ENCODE data around the gene VPREB3.
"Not testable (repeated sequence)": the region's sequence is repeated elsewhere in the genome, so short reads cannot be mapped to it uniquely, and the experiment has no call there.

VPREB3 gene

DNA sequence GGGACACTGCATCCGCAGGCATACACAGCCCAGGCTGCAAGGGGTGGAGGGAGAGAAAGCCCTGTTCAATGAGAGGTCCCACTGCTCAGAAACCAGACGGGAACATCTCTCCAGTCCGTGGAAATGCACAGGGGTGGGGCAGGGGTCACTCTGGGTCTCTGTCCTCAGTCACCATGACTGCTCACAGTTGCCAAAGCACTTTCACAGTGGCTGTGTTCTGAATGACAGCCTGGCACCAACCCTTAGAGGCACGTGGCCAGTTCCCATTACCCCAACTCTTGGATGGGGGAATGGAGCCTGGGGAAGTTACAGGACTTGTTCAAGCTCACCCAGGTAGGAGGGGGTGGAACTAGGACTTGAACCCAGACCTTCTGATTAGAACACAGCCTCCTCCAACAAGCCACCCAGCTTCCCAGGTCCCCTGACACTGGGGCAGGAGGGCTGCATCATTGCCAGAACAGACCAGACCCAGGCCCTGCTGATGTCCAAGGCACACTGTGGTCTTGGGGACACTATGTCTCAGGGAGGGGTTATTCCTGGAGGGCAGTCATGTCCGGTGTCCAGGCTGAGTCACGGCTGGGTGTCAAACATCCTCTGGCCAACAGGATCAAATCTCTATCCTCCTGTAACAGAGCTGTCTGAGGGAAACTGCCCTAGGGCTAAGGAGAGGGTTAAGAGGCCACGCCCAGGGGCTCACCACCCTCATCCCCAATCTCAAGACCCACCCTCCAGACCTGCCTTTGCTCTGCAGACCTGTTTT lies 11.5 kb downstream of the VPREB3 start:
- no peak for DNase-seq (ENCODE audit: low read depth, low spot score)

DNA sequence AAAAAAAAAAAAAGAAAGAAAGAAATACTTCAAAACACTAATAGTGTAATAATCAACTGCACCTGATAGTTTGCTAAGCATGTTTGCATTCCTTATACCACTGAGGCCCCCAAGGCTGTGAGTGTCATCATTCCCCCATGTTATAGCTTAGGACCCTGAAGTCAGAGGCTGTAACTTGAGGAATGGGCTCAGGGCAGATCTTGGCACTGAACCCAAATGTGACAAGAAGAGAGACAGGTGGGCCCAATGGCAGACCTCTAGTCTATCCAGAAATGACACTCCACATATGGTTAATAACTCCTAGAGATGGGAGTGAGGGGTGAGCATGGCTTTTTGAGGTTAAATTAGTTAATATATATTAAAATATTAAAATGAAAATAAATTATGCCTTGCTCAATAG lies 16.5 kb downstream of the VPREB3 start:
- DNase-seq (ENCODE audit: low read depth, low spot score), result no peak

DNA sequence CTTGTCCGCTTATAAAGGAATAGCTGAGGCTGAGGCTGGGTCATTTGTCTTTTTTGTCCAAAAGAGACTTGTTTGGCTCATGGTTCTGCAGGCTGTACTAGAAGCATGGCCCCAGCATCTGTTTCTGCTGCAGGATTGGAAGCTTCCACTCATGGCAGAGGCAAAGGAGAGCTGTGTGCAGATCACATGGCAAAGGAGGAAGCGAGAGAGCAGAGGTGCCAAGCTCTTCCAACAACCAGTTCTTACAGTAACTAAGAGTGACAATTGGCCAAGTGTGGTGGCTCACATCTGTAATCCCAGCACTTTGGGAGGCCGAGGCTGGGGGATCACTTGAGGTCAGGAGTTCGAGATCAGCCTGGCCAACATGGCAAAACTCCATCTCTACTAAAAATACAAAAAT lies 26.1 kb downstream of the VPREB3 start:
- not testable (repeated sequence) for DNase-seq (ENCODE audit: low read depth, low spot score)

- DNase-seq (ENCODE audit: low read depth, low spot score), result no peak
Measured at GRCh38 chr22:23722724-23723123, 31.5 kb downstream of the VPREB3 start.

DNA sequence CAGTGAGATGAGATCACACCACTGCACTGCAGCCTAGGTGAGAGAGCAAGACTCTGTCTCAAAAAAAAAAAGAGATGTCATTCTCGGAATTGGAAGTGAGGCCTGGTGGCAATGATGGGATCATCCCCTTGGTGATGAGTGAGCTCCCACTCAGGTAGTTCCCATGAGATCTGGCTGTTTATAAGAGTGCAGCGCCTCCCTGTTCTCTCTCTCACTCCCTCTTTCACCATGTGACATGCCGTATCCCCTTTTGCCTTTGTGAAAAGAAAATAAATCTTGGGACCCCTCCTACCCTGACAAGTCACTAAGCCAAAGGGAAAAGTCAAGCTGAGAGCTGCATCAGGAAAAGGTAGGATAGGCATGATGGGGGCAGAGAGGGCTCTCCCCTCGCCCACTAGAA lies 32.1 kb downstream of the VPREB3 start:
- no peak for DNase-seq (ENCODE audit: low read depth, low spot score)

GRCh38 chr22:23720855-23721254 lies 33.4 kb downstream of the VPREB3 start:
- DNase-seq (ENCODE audit: low read depth, low spot score), result no peak

DNA sequence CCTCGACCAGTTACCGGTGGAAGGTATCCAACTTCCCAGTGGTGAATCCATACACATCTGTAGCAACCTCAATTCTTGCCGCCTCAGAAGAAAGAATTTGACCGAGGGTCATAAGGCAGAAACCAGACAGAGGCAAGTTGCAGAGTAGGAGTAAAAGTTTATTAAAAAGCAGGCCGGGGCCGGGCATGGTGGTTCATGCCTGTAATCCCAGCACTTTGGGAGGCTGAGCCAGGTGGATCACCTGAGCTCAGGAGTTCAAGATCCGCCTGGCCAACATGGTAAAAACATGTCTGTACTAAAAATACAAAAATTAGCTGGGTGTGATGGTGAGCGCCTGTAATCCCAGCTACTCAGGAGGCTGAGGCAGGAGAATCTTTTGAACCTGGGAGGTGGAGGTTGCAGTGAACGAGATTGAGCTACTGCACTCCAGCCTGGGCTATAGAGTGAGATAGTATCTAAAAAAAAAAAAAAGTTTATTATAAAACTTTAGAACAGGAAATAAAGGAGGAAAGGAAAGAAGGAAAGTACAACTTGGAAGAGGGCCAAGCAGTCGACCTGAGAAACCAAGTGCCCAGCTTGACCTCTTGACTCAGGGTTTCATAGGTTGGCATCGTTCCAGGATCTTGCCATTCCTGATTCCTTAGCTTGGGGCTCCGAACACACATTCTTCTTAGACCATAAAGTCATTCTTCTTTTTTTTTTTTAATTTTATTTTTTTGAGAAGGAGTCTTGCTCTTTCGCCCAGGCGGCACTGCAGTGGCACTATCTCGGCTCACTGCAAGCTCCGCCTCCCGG lies 35.7 kb downstream of the VPREB3 start:
- no peak for DNase-seq (ENCODE audit: low read depth, low spot score)

DNA sequence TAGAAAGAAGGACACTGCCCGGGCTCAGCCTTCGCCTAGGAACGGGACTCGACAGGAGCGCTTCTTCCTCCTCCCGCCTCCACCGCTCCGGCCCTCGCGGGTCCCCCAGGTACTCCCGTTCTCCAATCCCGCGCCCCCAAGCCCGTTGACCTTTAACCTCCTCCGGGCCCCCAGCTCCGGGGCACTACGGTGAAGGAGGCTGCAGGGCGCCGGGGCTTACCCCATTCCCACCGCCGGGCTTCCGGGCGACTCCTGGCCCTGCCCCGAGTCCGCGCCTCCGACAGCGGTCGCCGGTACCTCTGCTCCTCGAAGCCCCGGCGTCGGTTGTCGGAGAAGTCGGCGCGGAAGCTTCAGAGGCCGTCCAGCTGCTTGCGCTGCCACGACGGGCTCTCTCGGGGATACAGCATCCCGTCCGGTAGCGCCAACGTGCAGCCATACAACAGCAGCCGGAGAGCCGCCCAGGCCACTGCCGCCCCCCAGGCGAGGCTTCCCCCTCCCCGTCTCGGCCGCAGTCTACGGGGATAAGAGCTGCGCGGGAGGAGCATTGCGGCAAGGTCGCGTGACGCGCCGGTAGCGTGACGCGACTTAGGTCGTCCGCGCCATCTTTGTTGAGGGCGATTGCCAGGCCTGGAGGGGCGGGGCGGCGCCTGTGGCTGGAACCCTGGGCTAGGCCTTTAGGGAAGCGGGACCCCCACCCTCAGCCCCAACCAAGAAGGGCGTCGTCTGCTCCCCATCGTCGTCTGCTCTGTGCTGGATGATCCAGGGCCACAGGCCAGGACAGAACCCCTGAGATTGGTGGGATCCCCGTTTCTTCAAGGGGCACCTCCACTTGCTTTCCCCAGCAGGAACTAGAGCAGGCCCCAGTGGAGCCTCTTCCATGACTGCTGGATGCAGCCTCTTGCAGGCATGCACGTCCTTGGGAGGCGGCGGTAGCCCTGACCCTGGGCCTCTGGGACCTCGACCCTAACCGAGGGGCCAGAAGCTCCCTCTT lies 37.1 kb downstream of the VPREB3 start:
- DNase-seq (ENCODE audit: low read depth, low spot score), result peak; percentile 57

DNA sequence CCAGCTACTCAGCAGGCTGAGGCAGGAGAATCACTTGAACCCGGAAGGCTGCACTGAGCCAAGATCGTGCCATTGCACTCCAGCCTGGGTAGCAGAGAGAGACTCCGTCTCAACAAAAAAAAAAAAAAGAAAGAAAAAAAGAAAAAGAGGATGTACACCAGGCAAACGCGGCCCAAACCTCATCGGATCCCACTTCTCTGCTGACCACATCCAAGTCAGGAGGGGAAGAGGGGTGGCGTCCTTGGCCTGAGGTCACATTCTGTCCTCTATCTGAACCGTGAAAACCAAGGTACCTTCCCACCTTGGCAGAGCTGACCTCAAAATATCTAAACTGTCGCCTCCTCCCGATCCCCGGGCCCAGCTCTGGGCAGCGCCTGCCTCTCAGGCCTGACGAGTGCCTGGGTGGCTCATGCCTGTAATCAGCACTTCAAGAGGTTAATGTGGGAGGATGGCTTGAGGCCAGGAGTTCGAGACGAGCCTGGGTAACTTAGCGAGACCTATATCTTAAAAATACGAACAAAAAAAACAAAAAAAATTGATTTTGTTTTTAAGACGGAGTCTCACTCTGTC lies 38.3 kb downstream of the VPREB3 start:
- DNase-seq (ENCODE audit: low read depth, low spot score), result no peak

- no peak for DNase-seq (ENCODE audit: low read depth, low spot score)
Measured at GRCh38 chr22:23714596-23715578, 39.3 kb downstream of the VPREB3 start.

- no peak for DNase-seq (ENCODE audit: low read depth, low spot score)
Measured at GRCh38 chr22:23713696-23714595, 40.3 kb downstream of the VPREB3 start.

DNA sequence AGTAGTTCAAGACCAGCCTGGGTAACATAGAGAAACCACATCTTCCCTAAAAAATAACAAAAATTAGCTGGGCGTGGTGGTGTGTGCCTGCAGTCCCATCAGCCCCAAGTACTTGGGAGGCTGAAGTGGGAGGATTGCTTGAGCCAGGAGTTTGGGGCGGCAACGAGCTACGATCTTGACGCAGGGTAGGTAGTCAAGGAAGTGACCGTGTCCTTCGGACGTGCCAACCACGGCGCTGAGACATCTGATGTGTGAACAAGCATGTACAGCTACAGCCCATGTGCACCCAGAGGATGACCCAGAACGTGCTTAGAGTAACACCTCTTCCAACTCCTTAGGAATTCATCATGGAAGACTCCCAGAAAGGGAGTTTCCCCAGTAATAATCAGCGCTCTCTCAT lies 42.0 kb downstream of the VPREB3 start:
- DNase-seq (ENCODE audit: low read depth, low spot score), result no peak

GRCh38 chr22:23709107-23709506 lies 45.1 kb downstream of the VPREB3 start:
- no peak for DNase-seq (ENCODE audit: low read depth, low spot score)

- DNase-seq (ENCODE audit: low read depth, low spot score), result no peak
Measured at GRCh38 chr22:23708270-23708669, 46.0 kb downstream of the VPREB3 start.

DNA sequence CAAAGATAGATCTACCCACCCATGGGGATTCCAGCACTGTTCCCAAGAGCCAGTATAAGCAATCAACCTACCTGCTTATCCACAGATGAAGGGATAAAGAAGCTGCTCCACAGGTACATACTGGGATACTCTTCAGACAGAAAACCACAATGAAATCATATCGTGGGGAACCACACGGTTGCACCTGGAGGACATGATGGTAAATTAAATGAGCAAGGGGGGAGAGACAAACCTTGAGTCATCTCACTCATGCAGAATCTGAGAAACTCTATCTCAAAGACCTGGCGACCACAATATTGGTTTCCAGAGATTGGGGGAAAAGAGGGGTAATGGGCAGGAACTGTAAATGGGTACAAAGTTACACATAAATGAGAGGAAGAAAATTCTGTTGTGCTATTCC lies 48.9 kb downstream of the VPREB3 start:
- DNase-seq (ENCODE audit: low read depth, low spot score), result no peak

DNA sequence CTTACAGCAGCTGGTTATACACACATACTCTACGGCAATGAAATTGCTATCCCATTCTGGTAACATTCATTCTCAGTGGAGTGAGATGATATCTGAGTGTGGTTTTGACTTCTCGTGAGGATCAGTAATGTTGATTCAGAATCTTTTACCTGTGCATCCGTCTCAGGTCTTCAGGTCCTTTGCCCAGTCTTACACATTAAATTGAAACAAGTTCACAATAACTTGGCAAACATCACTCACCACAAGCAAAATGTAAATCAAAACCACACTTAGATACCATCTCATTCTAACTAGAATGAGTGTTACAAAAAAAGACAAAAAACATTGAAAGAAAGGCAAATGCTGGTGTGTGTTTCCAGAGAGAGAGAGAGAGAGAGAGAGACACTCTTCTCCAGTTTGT lies 49.4 kb downstream of the VPREB3 start:
- DNase-seq (ENCODE audit: low read depth, low spot score), result no peak

GRCh38 chr22:23704062-23704461 lies 50.2 kb downstream of the VPREB3 start:
- no peak for DNase-seq (ENCODE audit: low read depth, low spot score)
